Brain microvascular endothelial cell (primary cell): Measurements from ENCODE around the gene TMPRSS11D.
A peak's percentile ranks its signal among the peaks of the same experiment; 100 is the strongest.

Experiments used
- DNase-seq: peaks from one replicate; pipeline ENCODE4 v3.0.0-alpha.2; 2020
- H3K27ac ChIP-seq: fragments of 250-450 bp; sonication (Bioruptor Pico); 2 replicates; pipeline ENCODE4 v1.5.1; 2020; ENCODE audit warnings: mild to moderate bottlenecking, moderate library complexity
- H3K27me3 ChIP-seq: fragments of 250-450 bp; sonication (Bioruptor Pico); replicated peaks from 2 replicates; pipeline ENCODE4 v1.5.1; 2020; ENCODE audit warnings: mild to moderate bottlenecking
- H3K36me3 ChIP-seq: fragments of 250-450 bp; sonication (Bioruptor Pico); replicated peaks from 2 replicates; pipeline ENCODE4 v1.5.1; 2020; ENCODE audit warnings: mild to moderate bottlenecking
- H3K4me3 ChIP-seq: 2 replicates; pipeline ENCODE4 v1.5.1; 2011; ENCODE audit warnings: low read depth, mild to moderate bottlenecking, control low read depth, low read length, moderate library complexity
- in situ Hi-C: cut with HindIII; loops from 2 replicates; pipeline ENCODE4 v1.10.0; 2017; ENCODE audit warnings: low sequenced_read_pairs, low pct_ligation_motif_present
- TF ChIP-seq, protein P1 (sequence below): IDR thresholded peaks from 2 replicates; pipeline ENCODE4 v1.5.1; 2011; ENCODE audit warnings: low read depth, mild to moderate bottlenecking, moderate library complexity, low read length, control low read depth, inconsistent platforms; ENCODE audit errors: missing control alignments

Gene TMPRSS11D

DNA sequence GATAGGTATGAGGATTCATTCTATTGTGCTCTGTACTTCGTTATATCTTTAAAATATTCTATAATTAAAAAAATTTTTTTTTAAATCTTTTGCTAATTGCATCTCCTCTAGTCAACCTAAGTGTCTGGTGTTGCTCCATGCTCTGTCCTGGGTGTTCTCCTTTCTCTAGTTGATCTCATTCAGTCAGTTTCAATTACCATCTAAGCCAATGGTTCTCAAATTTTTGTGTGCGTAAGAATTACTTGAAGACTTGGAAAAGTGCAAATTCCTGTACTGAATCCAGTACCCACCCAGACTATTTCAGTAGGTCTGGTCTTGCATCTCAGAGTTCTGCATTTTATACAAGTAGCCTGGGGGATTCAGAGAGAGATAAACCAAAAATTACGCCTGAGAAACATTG lies 6.7 kb downstream of the TMPRSS11D start:
- no peak for DNase-seq
- in situ Hi-C loops = no loop called here
- H3K4me3 ChIP-seq = no peak overlapping the region
- TF ChIP-seq, protein P1, sequence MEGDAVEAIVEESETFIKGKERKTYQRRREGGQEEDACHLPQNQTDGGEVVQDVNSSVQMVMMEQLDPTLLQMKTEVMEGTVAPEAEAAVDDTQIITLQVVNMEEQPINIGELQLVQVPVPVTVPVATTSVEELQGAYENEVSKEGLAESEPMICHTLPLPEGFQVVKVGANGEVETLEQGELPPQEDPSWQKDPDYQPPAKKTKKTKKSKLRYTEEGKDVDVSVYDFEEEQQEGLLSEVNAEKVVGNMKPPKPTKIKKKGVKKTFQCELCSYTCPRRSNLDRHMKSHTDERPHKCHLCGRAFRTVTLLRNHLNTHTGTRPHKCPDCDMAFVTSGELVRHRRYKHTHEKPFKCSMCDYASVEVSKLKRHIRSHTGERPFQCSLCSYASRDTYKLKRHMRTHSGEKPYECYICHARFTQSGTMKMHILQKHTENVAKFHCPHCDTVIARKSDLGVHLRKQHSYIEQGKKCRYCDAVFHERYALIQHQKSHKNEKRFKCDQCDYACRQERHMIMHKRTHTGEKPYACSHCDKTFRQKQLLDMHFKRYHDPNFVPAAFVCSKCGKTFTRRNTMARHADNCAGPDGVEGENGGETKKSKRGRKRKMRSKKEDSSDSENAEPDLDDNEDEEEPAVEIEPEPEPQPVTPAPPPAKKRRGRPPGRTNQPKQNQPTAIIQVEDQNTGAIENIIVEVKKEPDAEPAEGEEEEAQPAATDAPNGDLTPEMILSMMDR = no peak
- no peaks in the 10 kb centered on the region for H3K36me3 ChIP-seq
- H3K27ac ChIP-seq = no peak overlapping the region
- no peaks in the 10 kb centered on the region for H3K27me3 ChIP-seq

DNA sequence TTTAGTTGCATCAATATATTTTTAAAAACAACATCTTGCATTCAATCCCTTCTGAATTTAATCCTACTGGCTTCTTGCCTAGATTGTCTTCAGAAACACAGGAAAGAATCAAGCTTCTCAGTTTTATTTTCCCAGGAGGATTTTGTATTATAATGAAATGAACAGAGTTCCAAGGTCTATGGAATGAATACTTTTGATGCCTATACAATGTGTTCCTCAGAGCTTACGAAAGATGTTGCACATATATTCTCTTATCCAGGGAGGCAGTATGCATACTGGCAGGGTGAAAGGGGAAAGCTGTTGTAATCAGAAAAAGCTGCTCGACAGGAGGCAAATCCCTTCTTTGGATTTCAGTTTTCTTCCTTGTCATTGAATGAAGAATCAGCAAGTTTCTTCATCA lies 8.8 kb downstream of the TMPRSS11D start:
- TF ChIP-seq, protein P1 = no peak
- in situ Hi-C loops = no loop called here
- Histone ChIP-seq H3K27me3 (no peaks in the 10 kb centered on the region), H3K4me3 (no peak overlapping the region), H3K27ac (no peak overlapping the region), H3K36me3 (no peaks in the 10 kb centered on the region)
- DNase-seq = no peak

DNA sequence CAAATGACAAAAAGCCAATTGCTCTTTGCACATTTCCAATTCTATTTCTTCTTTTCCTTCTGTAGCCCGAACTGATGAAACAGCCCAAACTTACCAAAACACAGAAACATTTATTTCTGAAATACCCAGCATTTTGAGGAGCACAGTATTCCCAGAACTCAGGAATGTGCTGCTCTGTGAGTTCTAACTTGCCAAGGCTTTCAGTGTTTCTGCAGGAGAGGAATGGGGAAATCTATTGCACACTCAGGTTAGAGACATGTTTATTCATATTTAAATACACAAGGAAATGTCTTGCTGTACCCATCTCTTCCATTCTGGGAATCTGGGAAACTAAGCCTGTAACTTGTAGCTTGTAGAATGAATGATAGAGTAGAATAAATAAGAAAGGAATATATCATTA lies 10.7 kb downstream of the TMPRSS11D start:
- no peak overlapping the region for H3K27ac ChIP-seq
- DNase-seq = no peak
- TF ChIP-seq, protein P1 = no peak
- no peaks in the 10 kb centered on the region for H3K36me3 ChIP-seq
- in situ Hi-C loops = no loop called here
- H3K4me3 ChIP-seq = no peak overlapping the region
- H3K27me3 ChIP-seq = no peaks in the 10 kb centered on the region

DNA sequence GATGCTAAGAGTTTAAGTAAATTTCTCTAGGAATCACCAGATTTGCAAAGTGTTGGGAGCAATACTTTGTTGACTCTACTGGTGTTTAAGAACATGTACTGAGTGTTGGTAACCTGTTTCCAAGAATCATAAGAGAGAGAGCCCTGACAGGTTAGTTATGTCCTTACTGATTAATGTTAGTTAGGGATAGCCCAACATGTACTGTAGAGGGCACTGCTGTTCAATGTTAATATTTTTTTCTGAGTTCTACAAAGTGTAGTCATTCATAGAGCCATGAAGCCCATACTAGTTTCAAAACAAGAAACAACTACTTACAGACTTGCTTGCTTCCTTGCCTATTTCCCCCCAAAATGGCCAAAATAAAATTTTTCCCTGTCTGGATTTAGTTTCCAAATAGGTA lies 11.9 kb downstream of the TMPRSS11D start:
- no peak overlapping the region for H3K4me3 ChIP-seq
- TF ChIP-seq, protein P1 = peak; percentile 37
- H3K27me3 ChIP-seq = no peaks in the 10 kb centered on the region
- H3K36me3 ChIP-seq = no peaks in the 10 kb centered on the region
- H3K27ac ChIP-seq = no peak overlapping the region
- peak; percentile 39 for DNase-seq
- in situ Hi-C loops = no loop called here

DNA sequence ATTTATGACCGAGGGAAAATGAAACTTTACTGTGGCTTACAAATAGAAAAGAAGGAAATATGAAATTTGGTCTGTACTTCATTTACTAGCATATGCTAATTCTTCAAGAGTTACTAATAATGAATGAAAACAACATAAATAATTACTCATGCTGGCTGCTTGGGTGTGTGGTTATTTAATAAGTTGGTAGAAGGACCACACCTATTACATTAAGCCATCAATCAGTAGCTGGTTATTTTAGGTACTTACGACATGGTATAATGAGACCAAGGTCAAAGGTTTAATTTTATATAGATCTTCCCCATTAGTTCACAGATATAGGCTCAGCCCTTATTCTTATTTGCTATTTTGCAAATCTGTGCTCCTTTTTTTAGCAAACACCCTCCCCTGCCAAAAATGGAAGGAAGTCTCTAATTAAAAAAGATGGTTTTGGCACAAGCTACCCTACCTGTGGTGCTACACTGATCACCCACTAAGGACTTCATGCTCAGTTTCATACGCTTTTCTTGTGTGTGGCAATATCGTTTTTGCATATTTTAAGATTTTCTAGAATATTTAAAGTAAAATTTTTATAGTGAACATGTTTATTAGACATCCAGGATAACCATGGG lies 14.1 kb downstream of the TMPRSS11D start:
- TF ChIP-seq, protein P1 = no peak
- no peak overlapping the region for H3K4me3 ChIP-seq
- DNase-seq = no peak
- no peaks in the 10 kb centered on the region for H3K27me3 ChIP-seq
- H3K27ac ChIP-seq = no peak overlapping the region
- H3K36me3 ChIP-seq = no peaks in the 10 kb centered on the region
- in situ Hi-C loops = no loop called here

DNA sequence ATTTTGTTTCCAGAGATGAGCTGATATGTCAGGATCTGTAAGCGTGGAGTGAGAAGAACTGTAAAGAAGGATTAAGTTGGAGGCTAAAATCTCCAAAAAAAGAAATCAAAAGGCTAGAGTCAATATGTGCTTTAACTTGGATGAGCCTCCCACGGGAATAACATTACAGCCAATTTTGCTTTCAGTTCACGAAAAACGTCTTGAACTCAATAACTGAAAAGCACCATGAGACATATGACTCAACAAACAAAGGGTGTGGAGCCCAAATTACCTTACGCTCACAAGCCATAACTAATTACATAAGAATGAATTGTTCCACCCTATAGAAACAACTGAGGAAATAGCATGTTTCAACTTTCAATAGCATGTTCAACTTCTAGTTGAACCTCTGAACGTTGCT lies 22.3 kb downstream of the TMPRSS11D start:
- TF ChIP-seq, protein P1 = no peak
- Histone ChIP-seq H3K36me3 (no peaks in the 10 kb centered on the region), H3K4me3 (no peak overlapping the region), H3K27me3 (no peaks in the 10 kb centered on the region), H3K27ac (no peak overlapping the region)
- in situ Hi-C loops = no loop called here
- DNase-seq = no peak
